ENCODE data around the gene TNS3. TPM values are rescaled to one million over a fixed set of nuclear protein-coding genes. Genes with fewer than 3 reads are reported as not detected.

The TNS3 gene
- total and polyA plus RNA-seq, 2 donors (not counting 3 experiments of a cell fraction or from before 2014, with no cell fraction given): 10.4 to 45.1 TPM

- Histone ChIP-seq H3K9ac (replicated peaks; ENCODE audit: extremely low read depth, insufficient read depth, low read length) (no peak overlapping the region), H3K9me1 (replicated peaks; ENCODE audit: control insufficient read depth, extremely low read depth, insufficient read depth, low read length) (no peaks in the 10 kb centered on the region), H3K4me3 (replicated peaks in 1 of 3; ENCODE audit: insufficient read depth in 1 of 3, low read depth in 1 of 3, low read length in 3 of 3) (no peak overlapping the region), H3K9me3 (replicated peaks; ENCODE audit: control insufficient read depth, insufficient read depth, low read length) (no peaks in the 10 kb centered on the region), H3K27me3 (ENCODE audit: control insufficient read depth in 2 of 2, insufficient read depth in 2 of 2, low read length in 2 of 2) (no peaks in the 10 kb centered on the region), H2AFZ (ENCODE audit: low read depth, low read length) (no peak overlapping the region), H3K27ac (ENCODE audit: insufficient read depth, low read depth, low read length) (no peak overlapping the region), H3K79me2 (ENCODE audit: control insufficient read depth, insufficient read depth, low read length) (no peaks in the 10 kb centered on the region), H3K4me1 (ENCODE audit: control insufficient read depth, extremely low read depth, insufficient read depth, low read length) (no peaks in the 10 kb centered on the region), H3K36me3 (ENCODE audit: control insufficient read depth in 2 of 2, extremely low read depth in 1 of 2, insufficient read depth in 2 of 2, low read length in 2 of 2) (no peaks in the 10 kb centered on the region), H3K4me2 (ENCODE audit: insufficient read depth, low read length) (no peak overlapping the region), H4K20me1 (replicated peaks; ENCODE audit: control insufficient read depth, extremely low read depth, insufficient read depth, low read length) (no peaks in the 10 kb centered on the region)
- dilution Hi-C loops (cut with MboI; ENCODE audit: extremely low pct_ligation_motif_present, low sequenced_read_pairs): no loop called here
- DNase-seq (ENCODE audit: low read depth, low spot score): no peak
- BruUV-seq (replicated peaks): no TSS peak
- CTCF ChIA-PET: interaction anchor here (1.2 to 1.6 kb wide), 2 partner anchors 16 to 193 kb away, joined by 3 read pairs; no protein-coding TSS in a partner anchor
- POLR2A ChIA-PET: no interaction called here
- intact Hi-C loops (cut with micrococcal nuclease): no loop called here
- FAIRE-seq: no peak
- TF ChIP-seq CTCF (IDR thresholded peaks at IDR 0.05; ENCODE audit: extremely low read depth in 1 of 2, insufficient read depth in 1 of 2, low read depth in 1 of 2, low read length in 2 of 2): no peak
- TF ChIP-seq POLR2A (IDR thresholded peaks at IDR 0.05; ENCODE audit: low read depth, low read length): no peak
- TF ChIP-seq FOS (IDR thresholded peaks at IDR 0.05; ENCODE audit: borderline replicate concordance, insufficient read depth, low read length): no peak
- TF ChIP-seq MAX (IDR thresholded peaks at IDR 0.05; ENCODE audit: insufficient read depth, insufficient read length): no peak
- TF ChIP-seq EZH2 (IDR thresholded peaks at IDR 0.05; ENCODE audit: borderline replicate concordance, low read depth, low read length, severe bottlenecking): no peak
- no peak for TF ChIP-seq GATA2 (IDR thresholded peaks at IDR 0.05; ENCODE audit: insufficient read depth, insufficient read length, low read depth, low read length)
- no peak for TF ChIP-seq JUN (IDR thresholded peaks at IDR 0.05; ENCODE audit: borderline replicate concordance, insufficient read depth, insufficient read length, low read depth)
- no peak for TF ChIP-seq POLR2AphosphoS5 (IDR thresholded peaks at IDR 0.05; ENCODE audit: insufficient read depth, low read depth, low read length)
- TF ChIP-seq MYC (IDR thresholded peaks at IDR 0.05; ENCODE audit: low read depth, low read length): no peak
Observed at GRCh38 chr7:47625861-47626715, 44.2 kb upstream of the TNS3 start.

Measured in endothelial cell of umbilical vein (primary cell).